NB4 (cell line): ENCODE data around the gene SLC49A3.

Experiments used
- POLR2A ChIP-seq: IDR thresholded peaks from 2 replicates; pipeline ENCODE4 v1.6.1; 2011; ENCODE audit warnings: mild to moderate bottlenecking; ENCODE audit not compliant: insufficient read length; ENCODE audit errors: extremely low read depth
- TF ChIP-seq, protein P1 (sequence below): IDR thresholded peaks from one replicate; pipeline ENCODE4 v1.5.1; 2012; ENCODE audit warnings: low read depth, low read length

DNA sequence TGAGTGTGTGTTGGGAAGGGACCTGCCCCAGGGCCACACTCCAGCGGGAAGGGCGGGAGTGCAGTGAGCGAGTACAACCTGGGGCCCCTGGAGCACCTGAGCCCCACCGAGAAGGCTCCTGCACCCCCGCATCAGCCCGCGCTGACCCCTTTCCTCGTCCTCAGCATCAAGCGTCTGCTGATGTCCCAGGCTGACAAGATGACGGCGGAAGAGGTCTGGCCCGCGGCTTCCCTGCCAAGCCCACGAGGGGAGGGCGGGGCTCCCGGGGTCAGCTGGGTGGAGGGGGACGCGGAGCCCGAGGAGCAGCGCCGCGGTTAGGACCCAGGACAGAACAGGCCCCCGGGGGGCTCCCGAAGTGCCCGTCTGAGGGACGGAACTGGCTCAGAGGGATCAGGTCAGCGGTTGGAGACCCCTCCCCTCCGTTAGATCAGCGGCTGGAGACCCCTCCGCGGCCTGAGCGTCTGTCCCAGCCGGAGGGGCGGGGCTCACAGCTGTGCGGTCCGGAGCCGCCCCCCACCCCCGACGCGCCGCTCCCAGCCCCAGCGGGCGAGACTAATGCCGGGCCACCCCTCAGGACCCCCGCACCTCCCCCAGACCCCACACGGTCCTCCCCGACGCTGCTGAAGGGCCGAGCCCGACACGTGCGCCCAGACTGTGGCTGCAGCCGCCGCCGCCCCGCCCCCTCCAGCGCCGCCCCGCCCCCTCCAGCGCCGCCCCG is 7.9 kb downstream of the SLC49A3 start:
- TF ChIP-seq, protein P1, sequence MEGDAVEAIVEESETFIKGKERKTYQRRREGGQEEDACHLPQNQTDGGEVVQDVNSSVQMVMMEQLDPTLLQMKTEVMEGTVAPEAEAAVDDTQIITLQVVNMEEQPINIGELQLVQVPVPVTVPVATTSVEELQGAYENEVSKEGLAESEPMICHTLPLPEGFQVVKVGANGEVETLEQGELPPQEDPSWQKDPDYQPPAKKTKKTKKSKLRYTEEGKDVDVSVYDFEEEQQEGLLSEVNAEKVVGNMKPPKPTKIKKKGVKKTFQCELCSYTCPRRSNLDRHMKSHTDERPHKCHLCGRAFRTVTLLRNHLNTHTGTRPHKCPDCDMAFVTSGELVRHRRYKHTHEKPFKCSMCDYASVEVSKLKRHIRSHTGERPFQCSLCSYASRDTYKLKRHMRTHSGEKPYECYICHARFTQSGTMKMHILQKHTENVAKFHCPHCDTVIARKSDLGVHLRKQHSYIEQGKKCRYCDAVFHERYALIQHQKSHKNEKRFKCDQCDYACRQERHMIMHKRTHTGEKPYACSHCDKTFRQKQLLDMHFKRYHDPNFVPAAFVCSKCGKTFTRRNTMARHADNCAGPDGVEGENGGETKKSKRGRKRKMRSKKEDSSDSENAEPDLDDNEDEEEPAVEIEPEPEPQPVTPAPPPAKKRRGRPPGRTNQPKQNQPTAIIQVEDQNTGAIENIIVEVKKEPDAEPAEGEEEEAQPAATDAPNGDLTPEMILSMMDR: no peak
- TF ChIP-seq POLR2A: no peak
